Epithelial cell of prostate (primary cell): ENCODE results near the gene TRIM9.
"Not testable (repeated sequence)": the region's sequence is repeated elsewhere in the genome, so short reads cannot be mapped to it uniquely, and the experiment has no call there.

Experiments
- DNase-seq: peaks from one replicate; pipeline ENCODE4 v3.0.0-alpha.2; 2011; ENCODE audit warnings: low read depth, low spot score
- H3K27ac ChIP-seq: fragments of 450-650 bp; 2 replicates; pipeline ENCODE4 v1.5.1; 2017; ENCODE audit warnings: mild to moderate bottlenecking

TRIM9 gene

DNA sequence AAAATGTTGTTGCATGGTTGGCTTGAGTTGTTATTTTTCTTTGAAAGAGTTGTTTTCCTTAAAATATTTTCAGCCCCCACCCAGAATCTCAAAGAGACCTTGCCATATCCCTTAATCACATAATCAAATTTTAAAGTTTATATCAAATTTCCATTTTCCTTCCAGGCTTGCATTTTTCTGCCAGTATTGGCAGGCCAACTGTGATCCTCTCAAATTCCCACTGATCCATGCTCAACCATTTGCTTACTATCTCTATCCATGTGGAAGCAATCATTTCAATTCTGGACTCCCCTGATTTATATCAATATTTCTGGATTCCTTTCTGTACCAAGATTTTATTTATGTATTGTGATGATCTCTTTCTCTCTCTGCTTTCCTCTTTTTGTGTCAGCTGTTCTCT, 86.5 kb downstream of the TRIM9 start:
- no peak for DNase-seq
- no peak overlapping the region for H3K27ac ChIP-seq

DNA sequence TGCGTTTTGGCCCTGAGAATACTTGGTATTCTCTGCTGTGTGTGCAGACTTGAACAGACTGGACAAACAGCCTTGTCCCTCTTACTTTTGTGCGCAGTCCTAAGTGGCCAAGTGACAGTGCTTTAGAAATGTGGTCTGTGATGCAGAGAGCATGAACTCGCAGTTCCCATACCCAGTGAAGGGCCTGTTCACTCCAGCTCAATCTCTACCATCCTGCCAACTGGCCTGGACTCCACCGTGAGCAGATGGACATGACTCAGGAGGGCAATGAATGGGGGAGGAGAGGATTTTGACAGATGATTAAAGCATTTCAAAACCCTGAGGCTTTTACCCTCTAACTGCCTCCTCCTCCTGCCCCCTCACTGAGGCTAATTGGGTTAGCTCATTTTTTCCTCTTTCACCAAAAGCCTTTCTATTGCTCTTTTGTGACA, 88.1 kb downstream of the TRIM9 start:
- H3K27ac ChIP-seq = no peak overlapping the region
- DNase-seq = peak; percentile 5

DNA sequence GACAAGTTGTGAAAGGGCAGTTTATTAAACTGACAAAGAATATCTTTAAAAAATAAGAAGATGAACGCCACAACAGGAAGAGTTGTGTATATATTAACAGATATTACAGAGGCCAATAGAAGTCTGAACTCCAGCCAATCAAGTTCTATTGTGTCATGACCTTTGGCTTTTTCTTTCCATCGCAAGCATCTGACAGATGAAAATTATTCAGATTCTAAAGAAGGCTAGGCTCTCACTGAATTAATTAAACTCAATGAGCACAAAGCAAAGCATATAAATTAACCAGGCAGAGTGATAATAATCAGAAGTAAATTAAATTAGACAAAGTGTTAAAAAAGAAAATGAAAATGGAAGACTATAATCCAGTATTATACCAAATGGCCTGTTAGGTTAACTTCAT, 88.6 kb downstream of the TRIM9 start:
- DNase-seq = no peak
- no peak overlapping the region for H3K27ac ChIP-seq

DNA sequence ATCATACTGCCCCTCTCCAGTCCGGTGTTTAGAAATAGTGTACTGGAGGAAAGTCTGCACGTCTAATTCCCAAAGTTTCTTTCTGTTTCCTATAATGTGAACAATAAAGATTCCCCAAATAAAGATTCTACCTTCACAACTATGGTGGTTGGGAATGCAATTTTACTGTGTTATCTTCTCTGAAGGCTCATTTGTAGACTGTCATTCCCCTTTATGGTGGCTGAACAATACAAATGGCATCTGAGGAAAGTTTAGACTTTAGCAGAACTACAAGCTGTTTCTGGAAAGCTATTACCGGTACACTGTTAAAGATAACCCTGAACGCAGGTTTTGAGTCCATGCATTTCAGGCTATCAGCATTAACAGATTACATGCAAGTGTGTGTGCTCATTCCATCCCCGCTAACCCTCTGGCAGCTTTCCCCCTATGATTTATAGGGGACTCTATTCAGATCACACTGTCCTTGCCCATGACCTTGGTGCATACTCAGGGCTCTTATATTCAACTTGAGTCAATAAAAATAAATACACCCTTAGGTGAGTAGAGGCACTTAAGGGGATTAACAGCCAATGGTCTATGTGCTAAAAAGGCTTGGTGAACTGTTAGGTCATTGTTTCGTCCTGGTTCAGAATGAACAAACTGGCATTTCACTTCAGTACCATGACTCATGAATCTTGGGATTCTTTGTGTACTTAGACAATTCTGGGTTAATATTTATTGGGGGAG, 89.9 kb downstream of the TRIM9 start:
- H3K27ac ChIP-seq = peak overlapping the region; percentile 10
- DNase-seq = peak; percentile 18

DNA sequence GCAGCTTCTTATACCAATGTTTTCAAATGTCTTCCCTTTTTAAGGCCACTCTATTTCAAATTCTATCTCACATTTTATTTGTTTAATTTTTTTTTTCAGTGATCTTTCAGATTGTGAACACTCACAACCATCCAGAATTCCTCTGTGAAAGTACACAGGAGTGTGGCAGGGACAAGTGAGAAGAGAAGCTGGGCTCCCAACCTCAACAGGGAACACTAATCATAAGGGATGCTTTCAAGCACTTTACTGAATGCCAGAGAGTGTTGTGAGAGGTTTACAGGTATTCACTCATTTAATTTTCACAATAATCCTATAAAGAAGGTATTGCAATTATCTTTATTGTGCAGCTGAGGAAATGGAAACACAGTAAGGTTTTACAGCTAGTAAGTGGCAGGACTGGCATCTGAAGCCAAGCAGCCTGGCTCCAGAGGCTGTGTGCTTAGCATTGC, 90.5 kb downstream of the TRIM9 start:
- no peak overlapping the region for H3K27ac ChIP-seq

GRCh38 chr14:51002406-51002999, 92.4 kb downstream of the TRIM9 start:
- no peak for DNase-seq
- no peak overlapping the region for H3K27ac ChIP-seq

More for the DNA sequence above, 90.5 kb downstream of the TRIM9 start:
- DNase-seq = no peak

GRCh38 chr14:51000566-51000965, 94.3 kb downstream of the TRIM9 start:
- no peak for DNase-seq
- no peak overlapping the region for H3K27ac ChIP-seq

DNA sequence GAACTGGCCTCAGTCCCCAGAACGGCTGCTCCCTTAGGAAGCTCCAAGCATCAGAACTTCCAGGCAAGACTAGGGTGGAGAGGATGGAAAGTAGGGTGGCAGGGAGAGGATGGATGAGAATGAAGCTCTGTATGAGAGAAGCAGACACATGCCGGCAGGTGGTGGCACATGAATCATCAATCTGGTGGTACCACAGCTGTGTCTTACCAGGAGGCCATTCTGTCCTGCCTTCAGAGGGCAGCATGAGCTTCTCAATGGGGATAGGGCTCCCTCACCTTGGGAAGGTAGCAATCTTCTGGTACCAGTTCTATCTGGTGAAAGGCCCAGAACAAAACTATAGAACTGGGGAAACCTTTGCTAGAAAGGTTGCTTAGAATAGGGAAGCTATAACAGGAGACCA, 95.2 kb downstream of the TRIM9 start:
- DNase-seq = no peak

GRCh38 chr14:50998612-50999011, 96.3 kb downstream of the TRIM9 start:
- H3K27ac ChIP-seq = no peak overlapping the region
- DNase-seq = no peak

More for the DNA sequence above, 95.2 kb downstream of the TRIM9 start:
- H3K27ac ChIP-seq = no peak overlapping the region

DNA sequence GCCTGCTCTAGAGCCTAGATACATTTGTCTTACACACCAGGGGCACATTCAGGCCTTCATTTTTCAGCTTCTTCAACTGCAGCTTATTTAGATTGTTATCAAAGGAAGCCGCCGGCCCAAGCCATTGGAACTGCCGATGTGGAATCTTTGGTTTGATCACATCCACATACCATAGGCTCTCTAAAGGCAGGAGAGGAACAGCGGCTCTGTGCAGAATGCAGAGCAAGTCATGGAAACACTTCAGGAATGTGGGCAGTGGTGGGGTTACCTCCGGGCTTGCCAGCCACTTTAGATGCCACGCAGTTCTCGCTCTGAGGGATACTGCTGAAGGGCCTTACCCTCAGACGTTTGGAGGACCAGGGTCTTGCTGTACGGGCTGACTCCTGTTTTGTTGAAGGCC, 97.2 kb downstream of the TRIM9 start:
- H3K27ac ChIP-seq = no peak overlapping the region

GRCh38 chr14:50994158-50994557, 100.7 kb downstream of the TRIM9 start:
- not testable (repeated sequence) for DNase-seq, H3K27ac ChIP-seq

More for the DNA sequence above, 97.2 kb downstream of the TRIM9 start:
- no peak for DNase-seq

DNA sequence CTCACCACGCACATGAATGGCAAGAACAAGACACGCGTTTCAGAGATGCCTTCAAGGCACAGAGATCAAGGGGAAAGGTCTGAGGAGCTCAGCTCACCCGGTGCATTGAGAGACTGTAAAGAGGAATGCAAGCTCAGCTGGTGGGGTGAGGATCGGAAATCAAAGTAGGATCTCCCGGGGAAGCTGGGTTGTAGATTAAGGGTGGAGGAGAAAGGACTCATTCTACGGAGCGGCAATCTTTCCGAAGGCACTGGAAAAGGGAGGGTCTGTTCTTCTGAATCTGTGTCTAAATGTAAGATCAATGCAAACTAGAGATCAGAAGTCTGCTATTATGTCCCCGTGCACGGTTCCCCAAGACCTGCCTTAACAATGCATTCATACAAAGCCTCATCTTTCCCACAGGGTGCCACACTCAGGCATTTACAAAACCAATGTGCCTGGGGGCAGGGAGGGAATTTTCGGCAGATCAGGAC, 109.0 kb downstream of the TRIM9 start:
- H3K27ac ChIP-seq = no peak overlapping the region
- DNase-seq = no peak

DNA sequence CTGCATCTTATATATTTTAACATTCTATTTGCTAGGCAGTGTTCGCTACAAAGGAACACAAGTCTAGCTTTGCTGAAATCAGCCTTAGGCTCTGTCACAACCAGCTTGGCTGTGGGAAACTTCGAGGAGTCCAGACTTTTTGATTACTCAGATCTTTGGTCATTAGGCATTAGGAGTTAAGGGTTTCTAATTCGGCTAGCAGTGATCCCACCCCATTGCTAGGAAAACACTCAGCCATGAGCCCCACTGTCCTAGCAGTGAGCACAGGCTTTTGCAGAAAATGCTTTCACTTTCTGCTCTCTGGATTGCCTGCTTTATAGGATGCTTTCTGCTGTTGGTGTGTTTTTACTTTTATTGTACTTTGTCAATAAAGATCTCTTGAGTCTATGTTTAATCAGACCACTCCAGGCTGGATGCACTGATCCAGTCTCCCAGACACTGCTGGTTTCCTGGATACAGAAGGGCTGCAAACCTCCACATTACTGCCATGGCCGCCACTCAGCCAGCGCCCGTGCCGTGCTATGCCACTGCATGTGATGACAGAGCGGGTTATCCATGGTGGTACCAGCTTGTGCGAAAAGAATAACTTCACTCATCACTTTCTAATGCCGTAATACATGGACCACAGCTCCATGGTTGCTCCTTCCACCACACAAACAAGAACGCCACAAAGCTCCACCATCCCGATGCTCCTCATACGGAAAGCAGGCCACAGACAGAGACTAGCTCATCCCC, 109.6 kb downstream of the TRIM9 start:
- no peak for DNase-seq
- H3K27ac ChIP-seq = no peak overlapping the region

- no peak overlapping the region for H3K27ac ChIP-seq
- no peak for DNase-seq
These were observed 110.7 kb downstream of the TRIM9 start for GRCh38 chr14:50984036-50984710.

- no peak for DNase-seq
- no peak overlapping the region for H3K27ac ChIP-seq
These were observed 114.7 kb downstream of the TRIM9 start for GRCh38 chr14:50979941-50980850.

DNA sequence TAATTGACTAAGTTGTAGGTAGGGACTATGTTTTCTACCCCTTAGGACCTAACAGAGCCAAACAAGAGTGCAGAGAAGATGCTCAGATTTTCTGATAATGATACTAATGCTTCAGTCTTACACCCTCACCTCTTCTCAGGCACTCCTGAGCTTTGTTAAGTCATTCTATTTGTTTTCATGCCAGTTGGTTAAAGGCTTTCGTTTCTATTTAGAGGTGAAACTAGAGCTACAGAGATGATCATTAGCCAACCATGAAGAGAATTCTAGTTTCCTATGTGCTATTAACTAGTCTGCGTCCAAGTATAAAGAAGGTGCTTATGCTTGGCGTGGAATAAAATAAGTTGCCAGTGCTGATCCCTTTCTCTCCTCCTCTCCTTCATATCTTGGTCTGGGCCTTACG, 116.0 kb downstream of the TRIM9 start:
- no peak for DNase-seq
- H3K27ac ChIP-seq = no peak overlapping the region

GRCh38 chr14:50978529-50978871, 116.4 kb downstream of the TRIM9 start:
- H3K27ac ChIP-seq = no peak overlapping the region
- no peak for DNase-seq

GRCh38 chr14:50977863-50978528, 116.9 kb downstream of the TRIM9 start:
- H3K27ac ChIP-seq = no peak overlapping the region
- DNase-seq = no peak

DNA sequence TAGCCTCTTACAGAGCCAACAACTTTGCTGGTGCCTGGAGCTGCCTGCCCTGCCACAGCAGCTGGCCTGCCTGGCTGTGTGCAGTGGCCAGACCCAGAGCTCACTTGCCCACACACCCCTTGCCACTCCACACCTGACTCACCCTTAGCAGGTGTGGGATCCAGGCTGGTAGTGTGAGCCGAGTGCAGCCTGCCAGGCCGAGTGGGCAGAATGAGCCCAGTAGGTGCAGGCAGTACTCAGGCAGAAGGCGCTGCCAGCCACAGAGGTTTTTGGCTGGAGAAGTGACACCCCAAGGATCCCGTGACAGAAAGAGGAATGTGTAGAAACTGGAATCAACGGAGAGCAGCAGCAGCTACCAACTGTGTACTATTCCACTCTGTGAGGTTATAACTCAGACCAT, 120.8 kb downstream of the TRIM9 start:
- H3K27ac ChIP-seq = no peak overlapping the region
- DNase-seq = no peak
